Breast epithelium (tissue), 4 donors: Measurements from ENCODE around the gene MEF2B. TPM values are rescaled to one million over a fixed set of nuclear protein-coding genes. Genes with fewer than 3 reads are reported as not detected.

ENCODE experiments used
- DNase-seq, 2 donors: peaks; one replicate each; pipeline ENCODE4 v3.0.0-alpha.2; 2019; ENCODE audit warnings: low spot score in 2 of 2
- H3K27ac ChIP-seq, 2 donors: fragments of 200-600 bp; sonication (generic) in 1 of 2; one replicate each; pipeline ENCODE4 v1.5.1; 2016 to 2019; ENCODE audit warnings: mild to moderate bottlenecking in 1 of 2
- H3K27me3 ChIP-seq, 2 donors: fragments of 200-600 bp; sonication (generic) in 1 of 2; one replicate each; pipeline versions ENCODE4 v1.5.1 to v1.6.0; 2017 to 2019; ENCODE audit warnings: control low read depth in 1 of 2, mild to moderate bottlenecking in 1 of 2
- H3K36me3 ChIP-seq: fragments of 200-600 bp; one replicate; pipeline ENCODE4 v1.5.1; 2019
- H3K4me1 ChIP-seq, 2 donors: fragments of 200-600 bp; sonication (generic); one replicate each; pipeline ENCODE4 v1.5.1; 2016 to 2019; ENCODE audit warnings: control low read depth in 1 of 2
- H3K4me3 ChIP-seq, 3 donors: fragments of 200-600 bp; sonication (generic); 1 replicate in 2 of 3; 2 replicates in 1 of 3; pipeline ENCODE4 v1.5.1; 2016 to 2019; ENCODE audit warnings: mild to moderate bottlenecking in 3 of 3, moderate library complexity in 2 of 3
- H3K9me3 ChIP-seq, 2 donors: fragments of 200-600 bp; sonication (generic) in 1 of 2; one replicate each; pipeline ENCODE4 v1.5.1; 2016 to 2019; ENCODE audit warnings: control low read depth in 1 of 2
- CTCF ChIP-seq, 3 donors: fragments of 450-650 bp; IDR thresholded peaks; one replicate each; pipeline ENCODE4 v1.5.1; 2016 to 2017; ENCODE audit warnings: antibody characterized with exemption in 3 of 3, mild to moderate bottlenecking in 3 of 3, moderate library complexity in 3 of 3
- POLR2A ChIP-seq: fragments of 450-650 bp; IDR thresholded peaks from one replicate; pipeline ENCODE4 v1.6.1; 2016; ENCODE audit warnings: antibody characterized with exemption, mild to moderate bottlenecking, moderate library complexity
- POLR2AphosphoS5 ChIP-seq, 3 donors: sonication (generic); formaldehyde crosslinking; IDR thresholded peaks; one replicate each; pipeline ENCODE4 v1.6.1; 2017; ENCODE audit warnings: antibody characterized with exemption in 3 of 3
- intact Hi-C: fragments of 100-400 bp; cut with DNase I; formaldehyde crosslinking; loops from one replicate; pipeline ENCODE4 v1.15.1; 2023; ENCODE audit warnings: low total_unique reads
- total RNA-seq, 3 donors: library from RNA; depleted of rRNA; stranded (reverse); fragments of >200 nt; gene quantifications; one replicate each; pipeline ENCODE4 v1.1.0, GENCODE V29; 2016

The MEF2B gene
- total RNA-seq, 3 donors from 2014 or later = 0.59 to 0.64 TPM; not detected in 1

- TF ChIP-seq POLR2A (peak; percentile 16), CTCF (IDR thresholded peaks at IDR 0.05) (peak in 1 of 3 donors; percentile 8), POLR2AphosphoS5 (IDR thresholded peaks at IDR 0.05) (peak; percentile 59 to 87 (median 74))
- intact Hi-C loops = no loop called here
- Histone ChIP-seq H3K4me3 (peak within 1 kb of the TSS; percentile 84 to 99 (median 94)), H3K27me3 (no peaks in the 10 kb centered on the region), H3K4me1 (peaks cover 7 to 9% of the 10 kb centered on the region in 2 donors), H3K36me3 (no peaks in the 10 kb centered on the region), H3K9me3 (no peaks in the 10 kb centered on the region), H3K27ac (peak within 1 kb of the TSS; percentile 99)
- peak; percentile 99 for DNase-seq
Observed at GRCh38 chr19:19192078-19192882, 22.2 kb upstream of the MEF2B start, which contains the start of the genes BORCS8 and RFXANK. TSS of gene BORCS8 (minus strand) at chr19:19192152. CDS start at chr19:19192117, 35 bp downstream. TSS of gene RFXANK (plus strand) at chr19:19192258. CDS start at chr19:19193947, 1,689 bp downstream.

GRCh38 chr19:19191768-19192077 lies 21.7 kb upstream of the MEF2B start:
- Histone ChIP-seq H3K27me3 (no peaks in the 10 kb centered on the region), H3K4me1 (peaks cover 7 to 9% of the 10 kb centered on the region in 2 donors), H3K9me3 (no peaks in the 10 kb centered on the region), H3K4me3 (peak overlapping the region; percentile 84 to 99 (median 94)), H3K36me3 (no peaks in the 10 kb centered on the region), H3K27ac (peak overlapping the region; percentile 99)
- intact Hi-C loops = no loop called here
- TF ChIP-seq POLR2AphosphoS5 (IDR thresholded peaks at IDR 0.05) (no peak), POLR2A (no peak), CTCF (IDR thresholded peaks at IDR 0.05) (no peak)
- no peak for DNase-seq

- no peaks in the 10 kb centered on the region for H3K9me3 ChIP-seq
- DNase-seq = no peak
- no peaks in the 10 kb centered on the region for H3K27me3 ChIP-seq
- intact Hi-C loops = no loop called here
- H3K4me1 ChIP-seq = peaks cover 7 to 9% of the 10 kb centered on the region in 2 donors
- H3K27ac ChIP-seq = no peak overlapping the region
- H3K4me3 ChIP-seq = no peak overlapping the region
- no peak for TF ChIP-seq CTCF (IDR thresholded peaks at IDR 0.05)
- no peak for TF ChIP-seq POLR2AphosphoS5 (IDR thresholded peaks at IDR 0.05)
- TF ChIP-seq POLR2A = no peak
- H3K36me3 ChIP-seq = no peaks in the 10 kb centered on the region
Observed at GRCh38 chr19:19186742-19187141, 16.7 kb upstream of the MEF2B start.

- TF ChIP-seq CTCF (IDR thresholded peaks at IDR 0.05) (peak in 1 of 3 donors; percentile 19), POLR2A (no peak), POLR2AphosphoS5 (IDR thresholded peaks at IDR 0.05) (no peak)
Observed at GRCh38 chr19:19185853-19186740, 16.0 kb upstream of the MEF2B start.

More at GRCh38 chr19:19185853-19186740, 16.0 kb upstream of the MEF2B start:
- Histone ChIP-seq H3K4me1 (peaks cover 7 to 8% of the 10 kb centered on the region in 2 donors), H3K27me3 (no peaks in the 10 kb centered on the region), H3K4me3 (no peak overlapping the region), H3K27ac (no peak overlapping the region), H3K36me3 (peaks cover 4% of the 10 kb centered on the region), H3K9me3 (no peaks in the 10 kb centered on the region)
- no peak for DNase-seq
- intact Hi-C loops = no loop called here
